SK-N-SH treated with all-trans-retinoic acid at 6 μM for 48 hours (cell line): ENCODE data around the gene HS3ST2.

Source experiments
- ATAC-seq: fragments of 200-7000 bp; cut with Tn5 transposase; 3 replicates; pipeline ENCODE4 v1.9.1; 2020; ENCODE audit warnings: mild to moderate bottlenecking, moderate library complexity
- ARNTL ChIP-seq: fragments of 450-650 bp; formaldehyde crosslinking; IDR thresholded peaks from 2 replicates; pipeline ENCODE4 v1.5.0; 2020; ENCODE audit warnings: low read depth, mild to moderate bottlenecking, moderate library complexity, borderline replicate concordance
- BACH2 ChIP-seq: fragments of 250-450 bp; sonication (Bioruptor Pico); IDR thresholded peaks from 2 replicates; pipeline ENCODE4 v1.9.0; 2021; ENCODE audit warnings: mild to moderate bottlenecking, borderline replicate concordance
- CREB5 ChIP-seq: fragments of 250-450 bp; sonication (Bioruptor Pico); IDR thresholded peaks from 2 replicates; pipeline ENCODE4 v1.5.1; 2020; ENCODE audit warnings: low read depth, mild to moderate bottlenecking, moderate library complexity
- ESRRG ChIP-seq: fragments of 250-450 bp; sonication (Bioruptor Pico); IDR thresholded peaks from 2 replicates; pipeline ENCODE4 v1.6.1; 2021; ENCODE audit warnings: mild to moderate bottlenecking
- GLIS3 ChIP-seq: fragments of 250-450 bp; sonication (Bioruptor Pico); IDR thresholded peaks from 2 replicates; pipeline ENCODE4 v1.5.0; 2020; ENCODE audit warnings: mild to moderate bottlenecking, moderate library complexity
- ISL1 ChIP-seq: fragments of 250-450 bp; sonication (Bioruptor Pico); IDR thresholded peaks from 2 replicates; pipeline ENCODE4 v2.1.2; 2022; ENCODE audit warnings: mild to moderate bottlenecking, moderate library complexity
- OSR1 ChIP-seq: fragments of 250-450 bp; sonication (Bioruptor Pico); IDR thresholded peaks from 2 replicates; pipeline ENCODE4 v1.8.0; 2022; ENCODE audit warnings: moderate library complexity, mild to moderate bottlenecking, inconsistent platforms
- PPARA ChIP-seq: fragments of 250-450 bp; sonication (Bioruptor Pico); IDR thresholded peaks from 2 replicates; pipeline ENCODE4 v1.5.0; 2020; ENCODE audit warnings: mild to moderate bottlenecking, borderline replicate concordance
- RARB ChIP-seq: fragments of 250-450 bp; sonication (Bioruptor Pico); IDR thresholded peaks from 2 replicates; pipeline ENCODE4 v1.8.0; 2021; ENCODE audit warnings: mild to moderate bottlenecking, moderate library complexity
- SNAI2 ChIP-seq: fragments of 250-450 bp; sonication (Bioruptor Pico); IDR thresholded peaks from 2 replicates; pipeline ENCODE4 v1.5.0; 2020; ENCODE audit warnings: mild to moderate bottlenecking, moderate library complexity
- TCF4 ChIP-seq: fragments of 250-450 bp; sonication (Bioruptor Pico); IDR thresholded peaks from 2 replicates; pipeline ENCODE4 v1.8.0; 2021; ENCODE audit warnings: mild to moderate bottlenecking, moderate library complexity, borderline replicate concordance
- TOX ChIP-seq: fragments of 250-450 bp; sonication (Bioruptor Pico); IDR thresholded peaks from 2 replicates; pipeline ENCODE4 v1.8.0; 2021; ENCODE audit warnings: mild to moderate bottlenecking, moderate library complexity, borderline replicate concordance
- TSHZ2 ChIP-seq: fragments of 250-450 bp; sonication (Bioruptor Pico); IDR thresholded peaks from 2 replicates; pipeline ENCODE4 v1.5.0; 2020; ENCODE audit warnings: mild to moderate bottlenecking, moderate library complexity
- ZC3H10 ChIP-seq: fragments of 250-450 bp; sonication (Bioruptor Pico); IDR thresholded peaks from 2 replicates; pipeline ENCODE4 v1.5.1; 2021; ENCODE audit warnings: mild to moderate bottlenecking, moderate library complexity
- ZFP3 ChIP-seq: fragments of 250-450 bp; sonication (Bioruptor Pico); IDR thresholded peaks from 2 replicates; pipeline ENCODE4 v1.5.0; 2020; ENCODE audit warnings: mild to moderate bottlenecking, moderate library complexity
- ZFP30 ChIP-seq: fragments of 450-650 bp; formaldehyde crosslinking; IDR thresholded peaks from 2 replicates; pipeline ENCODE4 v1.5.0; 2022; ENCODE audit warnings: mild to moderate bottlenecking, moderate library complexity
- ZNF565 ChIP-seq: fragments of 450-650 bp; formaldehyde crosslinking; conservative IDR thresholded peaks from 2 replicates; pipeline ENCODE4 v1.5.0; 2020; ENCODE audit warnings: low read depth, mild to moderate bottlenecking, moderate library complexity
- ZNF70 ChIP-seq: fragments of 450-650 bp; formaldehyde crosslinking; IDR thresholded peaks from 2 replicates; pipeline ENCODE4 v1.5.0; 2020; ENCODE audit warnings: mild to moderate bottlenecking, moderate library complexity
- ZNF8 ChIP-seq: fragments of 450-650 bp; formaldehyde crosslinking; IDR thresholded peaks from 2 replicates; pipeline ENCODE4 v1.5.0; 2020; ENCODE audit warnings: mild to moderate bottlenecking, moderate library complexity
- TF ChIP-seq, protein P1 (sequence below): fragments of 250-450 bp; sonication (Bioruptor Pico); IDR thresholded peaks from 2 replicates; pipeline ENCODE4 v1.8.0; 2020; ENCODE audit warnings: mild to moderate bottlenecking, moderate library complexity, borderline replicate concordance
- TF ChIP-seq, protein P2 (sequence below): fragments of 250-450 bp; sonication (Bioruptor Pico); IDR thresholded peaks from 2 replicates; pipeline ENCODE4 v1.5.1; 2021; ENCODE audit warnings: mild to moderate bottlenecking, moderate library complexity

Gene HS3ST2

GRCh38 chr16:22887445-22887844, 73.5 kb downstream of the HS3ST2 start:
- no peak for TF ChIP-seq ZNF70 (CRISPR knock-in tag)
- no peak for ATAC-seq

DNA sequence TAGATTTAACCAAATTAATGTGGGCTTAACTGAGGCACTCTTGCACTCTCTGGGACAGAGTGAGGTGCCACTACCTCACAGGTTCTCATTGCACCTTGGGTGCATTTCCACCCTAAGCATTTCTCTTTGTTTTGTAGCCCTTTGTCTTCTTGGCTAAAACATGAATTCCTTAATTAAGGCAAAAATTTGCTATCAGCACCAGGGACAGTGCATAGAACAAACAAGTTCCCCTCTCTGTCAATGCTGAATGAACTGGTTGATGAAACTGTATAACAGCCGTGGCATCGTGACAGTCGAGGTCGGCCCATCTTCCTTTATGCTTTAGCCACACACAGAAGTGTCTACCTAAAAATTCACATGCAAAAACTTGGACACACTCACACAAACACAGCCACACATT, 74.8 kb downstream of the HS3ST2 start:
- no peak for ATAC-seq

DNA sequence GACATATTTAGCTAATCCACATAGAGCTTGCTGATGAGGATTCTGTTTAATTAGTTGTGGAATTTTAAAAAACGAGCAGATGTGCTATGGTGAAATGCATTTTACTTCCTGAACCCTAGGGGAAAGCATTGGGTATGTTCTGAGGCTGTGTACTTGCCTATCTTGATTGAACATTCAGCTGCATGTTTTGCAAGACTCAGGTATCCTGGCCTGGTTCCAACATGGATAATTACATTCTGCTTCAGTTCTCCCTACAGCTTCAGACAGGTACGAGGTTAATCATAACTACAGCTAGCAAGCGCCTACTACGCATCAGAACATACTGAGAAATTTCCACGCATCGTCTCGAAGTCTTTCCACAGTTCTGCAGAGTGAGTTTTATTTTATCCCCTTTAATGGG, 77.0 kb downstream of the HS3ST2 start:
- ATAC-seq: no peak
- TF ChIP-seq GLIS3 (CRISPR knock-in tag) (no peak), ARNTL (CRISPR knock-in tag) (no peak), ZFP30 (no peak), ZNF8 (CRISPR knock-in tag) (no peak), TSHZ2 (CRISPR knock-in tag) (no peak), RARB (CRISPR knock-in tag) (no peak), TCF4 (CRISPR knock-in tag) (no peak), ZNF70 (CRISPR knock-in tag) (no peak), PPARA (no peak), ZFP3 (CRISPR knock-in tag) (no peak), ZNF565 (CRISPR knock-in tag) (no peak), CREB5 (CRISPR knock-in tag) (no peak)
- TF ChIP-seq, protein P1, sequence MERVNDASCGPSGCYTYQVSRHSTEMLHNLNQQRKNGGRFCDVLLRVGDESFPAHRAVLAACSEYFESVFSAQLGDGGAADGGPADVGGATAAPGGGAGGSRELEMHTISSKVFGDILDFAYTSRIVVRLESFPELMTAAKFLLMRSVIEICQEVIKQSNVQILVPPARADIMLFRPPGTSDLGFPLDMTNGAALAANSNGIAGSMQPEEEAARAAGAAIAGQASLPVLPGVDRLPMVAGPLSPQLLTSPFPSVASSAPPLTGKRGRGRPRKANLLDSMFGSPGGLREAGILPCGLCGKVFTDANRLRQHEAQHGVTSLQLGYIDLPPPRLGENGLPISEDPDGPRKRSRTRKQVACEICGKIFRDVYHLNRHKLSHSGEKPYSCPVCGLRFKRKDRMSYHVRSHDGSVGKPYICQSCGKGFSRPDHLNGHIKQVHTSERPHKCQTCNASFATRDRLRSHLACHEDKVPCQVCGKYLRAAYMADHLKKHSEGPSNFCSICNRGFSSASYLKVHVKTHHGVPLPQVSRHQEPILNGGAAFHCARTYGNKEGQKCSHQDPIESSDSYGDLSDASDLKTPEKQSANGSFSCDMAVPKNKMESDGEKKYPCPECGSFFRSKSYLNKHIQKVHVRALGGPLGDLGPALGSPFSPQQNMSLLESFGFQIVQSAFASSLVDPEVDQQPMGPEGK: no peak

More for the DNA sequence above, 74.8 kb downstream of the HS3ST2 start:
- no peak for TF ChIP-seq ESRRG (CRISPR knock-in tag)
- TF ChIP-seq CREB5 (CRISPR knock-in tag): no peak
- no peak for TF ChIP-seq ZC3H10
- TF ChIP-seq, protein P2, sequence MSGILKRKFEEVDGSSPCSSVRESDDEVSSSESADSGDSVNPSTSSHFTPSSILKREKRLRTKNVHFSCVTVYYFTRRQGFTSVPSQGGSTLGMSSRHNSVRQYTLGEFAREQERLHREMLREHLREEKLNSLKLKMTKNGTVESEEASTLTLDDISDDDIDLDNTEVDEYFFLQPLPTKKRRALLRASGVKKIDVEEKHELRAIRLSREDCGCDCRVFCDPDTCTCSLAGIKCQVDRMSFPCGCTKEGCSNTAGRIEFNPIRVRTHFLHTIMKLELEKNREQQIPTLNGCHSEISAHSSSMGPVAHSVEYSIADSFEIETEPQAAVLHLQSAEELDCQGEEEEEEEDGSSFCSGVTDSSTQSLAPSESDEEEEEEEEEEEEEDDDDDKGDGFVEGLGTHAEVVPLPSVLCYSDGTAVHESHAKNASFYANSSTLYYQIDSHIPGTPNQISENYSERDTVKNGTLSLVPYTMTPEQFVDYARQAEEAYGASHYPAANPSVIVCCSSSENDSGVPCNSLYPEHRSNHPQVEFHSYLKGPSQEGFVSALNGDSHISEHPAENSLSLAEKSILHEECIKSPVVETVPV (CRISPR knock-in tag): no peak
- TF ChIP-seq BACH2: no peak
- no peak for TF ChIP-seq GLIS3 (CRISPR knock-in tag)
- TF ChIP-seq OSR1: no peak
- TF ChIP-seq SNAI2: no peak
- no peak for TF ChIP-seq ARNTL (CRISPR knock-in tag)
- no peak for TF ChIP-seq ZNF70 (CRISPR knock-in tag)
- no peak for TF ChIP-seq TCF4 (CRISPR knock-in tag)
- TF ChIP-seq ZNF8 (CRISPR knock-in tag): no peak
- TF ChIP-seq TOX (CRISPR knock-in tag): no peak
- TF ChIP-seq TSHZ2 (CRISPR knock-in tag): no peak
- no peak for TF ChIP-seq ZFP30
- TF ChIP-seq ISL1 (CRISPR knock-in tag): no peak
- no peak for TF ChIP-seq RARB (CRISPR knock-in tag)
